IMR-90 (cell line): ENCODE measurements around the gene ANKRD6. TPM values are rescaled to one million over a fixed set of nuclear protein-coding genes. Genes with fewer than 3 reads are reported as not detected.
A peak's percentile ranks its signal among the peaks of the same experiment; 100 is the strongest.

Experiments used
- ATAC-seq: fragments of 200-7000 bp; cut with Tn5 transposase; 2 replicates; pipeline ENCODE4 v1.9.1; 2020; ENCODE audit warnings: low read depth, mild to moderate bottlenecking, moderate library complexity
- BruUV-seq: library from RNA; stranded (reverse); fragments of 400-500 nt; replicated peaks from 2 replicates; lab custom pipeline; 2021; lab: Mats Ljungman, UMichigan
- CTCF ChIA-PET: fragments of 300-600 bp; formaldehyde crosslinking; extraction: SDS; loops from one replicate; lab custom pipeline; 2021; ENCODE audit warnings: antibody characterized with exemption; lab: Yijun Ruan, JAX
- POLR2A ChIA-PET: fragments of 300-600 bp; sonication (Branson Sonifier 250); formaldehyde crosslinking; loops from one replicate; lab custom pipeline; 2022; ENCODE audit warnings: antibody characterized with exemption; ENCODE audit not compliant: unreplicated experiment; lab: Charles Lee
- DNase-seq: peaks from one replicate; pipeline ENCODE4 v3.0.0; 2013
- H2AFZ ChIP-seq: replicated peaks from 2 replicates; pipeline ENCODE3; 2013; ENCODE audit warnings: low read length, mild to moderate bottlenecking; ENCODE audit not compliant: poor library complexity
- H2AK5ac ChIP-seq: 2 replicates; pipeline ENCODE4 v1.6.1; 2013; ENCODE audit warnings: low read depth, low read length, inconsistent platforms
- H2AK9ac ChIP-seq: replicated peaks from 2 replicates; pipeline ENCODE3; 2013; ENCODE audit warnings: mild to moderate bottlenecking, low read depth, low read length, moderate library complexity; ENCODE audit not compliant: poor library complexity
- H2BK120ac ChIP-seq: 2 replicates; pipeline ENCODE4 v1.6.1; 2013; ENCODE audit warnings: low read depth, low read length, inconsistent platforms
- H2BK15ac ChIP-seq: 3 replicates; pipeline ENCODE4 v1.6.1; 2013; ENCODE audit warnings: low read depth, low read length, inconsistent platforms
- H2BK20ac ChIP-seq: 2 replicates; pipeline ENCODE4 v1.6.1; 2013; ENCODE audit warnings: low read depth, mild to moderate bottlenecking, inconsistent platforms, low read length, moderate library complexity
- H2BK5ac ChIP-seq: 2 replicates; pipeline ENCODE4 v1.6.1; 2013; ENCODE audit warnings: mild to moderate bottlenecking, low read depth, low read length, inconsistent platforms; ENCODE audit not compliant: poor library complexity, severe bottlenecking
- H3K14ac ChIP-seq: replicated peaks from 2 replicates; pipeline ENCODE4 v1.6.1; 2013; ENCODE audit warnings: low read depth, low read length, inconsistent platforms
- H3K18ac ChIP-seq: 2 replicates; pipeline ENCODE4 v1.6.1; 2013; ENCODE audit warnings: low read depth, low read length, control low read depth
- H3K23ac ChIP-seq: 2 replicates; pipeline ENCODE4 v1.6.1; 2013; ENCODE audit warnings: low read depth, low read length, inconsistent platforms
- H3K27ac ChIP-seq: 2 replicates; pipeline ENCODE4 v1.5.1; 2013; ENCODE audit warnings: mild to moderate bottlenecking, control low read depth, low read length; ENCODE audit not compliant: insufficient read depth
- H3K27me3 ChIP-seq: 2 replicates; pipeline ENCODE4 v1.6.1; 2013; ENCODE audit warnings: low read length; ENCODE audit not compliant: control insufficient read depth, insufficient read depth
- H3K36me3 ChIP-seq: 2 replicates; pipeline ENCODE4 v1.6.1; 2013; ENCODE audit warnings: low read length, mixed read lengths; ENCODE audit not compliant: control insufficient read depth, insufficient read depth
- H3K4ac ChIP-seq: 2 replicates; pipeline ENCODE4 v1.6.1; 2013; ENCODE audit warnings: low read depth, low read length, inconsistent platforms
- H3K4me1 ChIP-seq: 2 replicates; pipeline ENCODE4 v1.6.1; 2013; ENCODE audit warnings: low read length, mixed read lengths; ENCODE audit not compliant: control insufficient read depth, insufficient read depth
- H3K4me2 ChIP-seq: 2 replicates; pipeline ENCODE4 v1.6.1; 2013; ENCODE audit warnings: low read depth, mild to moderate bottlenecking, control low read depth, low read length, moderate library complexity
- H3K4me3 ChIP-seq: 2 replicates; pipeline ENCODE4 v1.5.1; 2013; ENCODE audit warnings: low read depth, mild to moderate bottlenecking, control low read depth, low read length, moderate library complexity; ENCODE audit not compliant: insufficient read depth
- H3K56ac ChIP-seq: 2 replicates; pipeline ENCODE4 v1.6.1; 2013; ENCODE audit warnings: low read length, inconsistent platforms; ENCODE audit not compliant: insufficient read depth; ENCODE audit errors: extremely low read depth
- H3K79me1 ChIP-seq, 2 experiments: 2 replicates each; pipeline ENCODE4 v1.6.1; 2013; ENCODE audit warnings: low read length in 2 of 2, inconsistent platforms in 1 of 2, low read depth in 1 of 2
- H3K9ac ChIP-seq: 2 replicates; pipeline ENCODE4 v1.6.1; 2013; ENCODE audit warnings: low read depth, low read length, control low read depth
- H3K9me1 ChIP-seq: 2 replicates; pipeline ENCODE4 v1.6.1; 2013; ENCODE audit warnings: low read length, inconsistent platforms; ENCODE audit not compliant: insufficient read depth
- H3K9me3 ChIP-seq: 2 replicates; pipeline ENCODE4 v1.6.1; 2013; ENCODE audit warnings: low read length; ENCODE audit not compliant: control insufficient read depth, insufficient read depth
- H4K20me1 ChIP-seq: 2 replicates; pipeline ENCODE4 v1.6.1; 2013; ENCODE audit warnings: low read length, inconsistent platforms; ENCODE audit not compliant: insufficient read depth
- H4K5ac ChIP-seq: 2 replicates; pipeline ENCODE4 v1.6.1; 2013; ENCODE audit warnings: mild to moderate bottlenecking, low read depth, low read length, control low read depth
- H4K8ac ChIP-seq, 2 experiments: 2 replicates each; pipeline ENCODE4 v1.6.1; 2013; ENCODE audit warnings: low read depth in 2 of 2, low read length in 2 of 2, control low read depth in 1 of 2, inconsistent platforms in 1 of 2
- H4K91ac ChIP-seq: 2 replicates; pipeline ENCODE4 v1.6.1; 2013; ENCODE audit warnings: low read depth, low read length, inconsistent platforms; ENCODE audit not compliant: insufficient read depth
- CEBPB ChIP-seq: IDR thresholded peaks from 2 replicates; pipeline ENCODE4 v1.6.1; 2012; ENCODE audit warnings: low read depth, low read length, improper control_type of control experiment
- MXI1 ChIP-seq: IDR thresholded peaks from 2 replicates; pipeline ENCODE4 v1.6.1; 2012; ENCODE audit warnings: low read depth, mild to moderate bottlenecking, low read length, moderate library complexity, borderline replicate concordance
- WGBS, 2 experiments: methylation state at CpG; one replicate each; pipeline versions ENCODE4 v1.1.5 to v1.1.7; 2013; ENCODE audit warnings: missing lambda C conversion rate in 2 of 2; ENCODE audit not compliant: insufficient read length in 1 of 2; ENCODE audit errors: extremely low coverage in 2 of 2; 5-methylcytosine and 5-hydroxymethylcytosine counted together
- dilution Hi-C: fragments of 300-500 bp; cut with HindIII; formaldehyde crosslinking; loops from one replicate; pipeline ENCODE4 v1.14.3; 2018; ENCODE audit warnings: low sequenced_read_pairs; ENCODE audit not compliant: unreplicated experiment
- in situ Hi-C: fragments of 300-500 bp; cut with MboI; formaldehyde crosslinking; loops from 3 replicates; pipeline ENCODE4 v1.14.3; 2019; ENCODE audit warnings: low sequenced_read_pairs, inconsistent platforms, mixed read lengths
- intact Hi-C: fragments of 100-400 bp; cut with micrococcal nuclease; formaldehyde crosslinking; loops from 2 replicates; pipeline ENCODE4 v1.10.0; 2022
- polyA plus RNA-seq, 3 experiments: library from polyadenylated mRNA; depleted of rRNA; stranded (reverse); fragments of >200 nt; gene quantifications; 2 replicates each; pipeline ENCODE4 v1.2.3, GENCODE V29; 2012; ENCODE audit warnings: low replicate concordance in 1 of 3
- total RNA-seq: library from RNA; depleted of rRNA; stranded (reverse); fragments of >200 nt; gene quantifications from 2 replicates; pipeline ENCODE4 v1.2.3, GENCODE V29; 2012

ANKRD6 gene
- total and polyA plus RNA-seq, 2 of the 4 experiments (the other 2 are of a cell fraction), result 0.12 to 0.18 TPM

GRCh38 chr6:89655122-89655521, 222.2 kb downstream of the ANKRD6 start:
- no peak overlapping the region for H3K56ac ChIP-seq
- H3K9ac ChIP-seq, result no peak overlapping the region
- H3K4me3 ChIP-seq, result no peak overlapping the region
- no TSS peak for BruUV-seq
- H3K27me3 ChIP-seq, result no peaks in the 10 kb centered on the region
- no peak overlapping the region for H2BK15ac ChIP-seq
- peaks cover 28% of the 10 kb centered on the region for H3K36me3 ChIP-seq
- TF ChIP-seq CEBPB (no peak), MXI1 (no peak)
- no peak overlapping the region for H4K8ac ChIP-seq
- intact Hi-C loops (no loop called here), in situ Hi-C loops (no loop called here), dilution Hi-C loops (no loop called here)
- H3K9me3 ChIP-seq, result no peaks in the 10 kb centered on the region
- H3K4ac ChIP-seq, result no peak overlapping the region
- no peak overlapping the region for H3K18ac ChIP-seq
- H3K23ac ChIP-seq, result no peak overlapping the region
- H4K5ac ChIP-seq, result no peak overlapping the region
- no peak overlapping the region for H4K91ac ChIP-seq
- POLR2A ChIA-PET, result no interaction called here
- no peaks in the 10 kb centered on the region for H3K79me1 ChIP-seq
- no peak overlapping the region for H3K14ac ChIP-seq
- H3K4me2 ChIP-seq, result no peak overlapping the region
- no peak overlapping the region for H2BK20ac ChIP-seq
- no peak overlapping the region for H3K27ac ChIP-seq
- CTCF ChIA-PET, result no interaction called here
- H2BK5ac ChIP-seq, result no peak overlapping the region
- no peak overlapping the region for H2AK9ac ChIP-seq
- H4K20me1 ChIP-seq, result no peaks in the 10 kb centered on the region
- peaks cover 3% of the 10 kb centered on the region for H3K4me1 ChIP-seq
- DNase-seq (peak; percentile 40), ATAC-seq (peak; percentile 56)
- WGBS, 2 experiments, result no CpG with 5 or more reads among the region's 2 CpGs
- H2BK120ac ChIP-seq, result no peak overlapping the region
- no peak overlapping the region for H2AFZ ChIP-seq
- H3K9me1 ChIP-seq, result peaks cover 10% of the 10 kb centered on the region
- no peak overlapping the region for H2AK5ac ChIP-seq
